Activated gamma-delta T cell treated with Interleukin-2 at 50 U/mL for 16 hours (primary cell): ENCODE measurements around the gene ASCL5.

ENCODE experiments used
- DNase-seq: peaks from one replicate; pipeline ENCODE4 v3.0.0-alpha.2; 2020

Gene ASCL5

GRCh38 chr1:201080135-201080534 is 46.8 kb downstream of the ASCL5 start:
- no peak for DNase-seq

DNA sequence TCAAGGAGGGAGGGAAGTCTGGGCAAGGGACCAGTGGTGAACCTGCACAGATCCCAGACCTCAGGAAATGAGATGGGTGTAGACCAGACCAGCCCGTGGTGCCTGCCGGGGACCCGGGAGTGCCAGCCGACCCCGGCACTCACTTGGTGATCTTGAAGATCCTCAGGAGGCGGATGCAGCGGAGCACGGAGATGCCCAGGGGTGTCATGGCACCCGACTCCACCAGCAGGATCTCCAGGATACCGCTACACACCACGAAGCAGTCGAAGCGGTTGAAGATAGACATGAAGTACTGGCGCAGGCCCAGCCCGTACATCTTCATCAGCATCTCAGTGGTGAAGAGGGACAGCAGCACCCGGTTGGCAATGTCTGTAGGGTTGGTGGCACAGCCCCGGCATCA is 49.2 kb downstream of the ASCL5 start:
- DNase-seq, result no peak

DNA sequence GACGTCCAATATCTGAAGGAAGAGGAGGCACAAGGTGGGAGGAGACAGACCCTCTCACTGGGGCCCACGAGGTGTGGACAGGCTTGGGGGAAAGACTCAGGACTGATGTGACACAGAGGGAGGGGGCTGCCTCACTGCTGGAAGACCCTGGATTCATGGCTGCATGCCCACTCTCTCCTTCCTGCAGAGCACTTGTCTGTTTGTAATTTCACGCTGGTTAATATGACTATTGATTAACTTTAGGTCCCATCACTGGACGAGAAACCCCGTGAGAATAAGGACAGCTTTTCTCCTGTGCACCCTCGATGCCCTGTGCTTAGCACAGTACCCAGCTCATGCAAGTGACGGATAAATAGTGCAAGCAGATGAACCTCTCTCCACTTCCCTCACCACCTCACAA is 49.9 kb downstream of the ASCL5 start:
- DNase-seq, result no peak

- DNase-seq, result no peak
Observed at GRCh38 chr1:201076092-201076491, 50.9 kb downstream of the ASCL5 start.

- DNase-seq, result no peak
Observed at GRCh38 chr1:201074018-201074417, 53.0 kb downstream of the ASCL5 start.

DNA sequence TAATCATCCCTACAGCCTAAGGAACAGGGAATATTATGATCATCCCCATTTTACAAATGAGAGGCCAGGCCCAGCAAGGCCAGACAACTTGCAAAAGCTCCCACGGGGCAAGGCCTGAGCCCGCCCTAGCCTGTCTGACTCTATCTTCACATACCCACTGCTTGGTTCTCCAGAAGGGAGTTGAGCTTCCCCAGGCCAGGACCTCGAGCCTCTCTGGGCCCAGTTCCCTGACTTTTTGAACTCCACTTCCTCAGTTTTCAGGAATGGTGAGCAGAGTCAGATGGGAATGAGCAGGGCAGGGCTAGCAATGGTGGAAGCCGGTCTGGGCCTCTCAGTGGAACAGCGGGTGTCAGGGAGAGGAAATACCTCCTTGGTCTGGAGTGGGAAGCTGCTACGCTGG is 54.1 kb downstream of the ASCL5 start:
- DNase-seq, result no peak

DNA sequence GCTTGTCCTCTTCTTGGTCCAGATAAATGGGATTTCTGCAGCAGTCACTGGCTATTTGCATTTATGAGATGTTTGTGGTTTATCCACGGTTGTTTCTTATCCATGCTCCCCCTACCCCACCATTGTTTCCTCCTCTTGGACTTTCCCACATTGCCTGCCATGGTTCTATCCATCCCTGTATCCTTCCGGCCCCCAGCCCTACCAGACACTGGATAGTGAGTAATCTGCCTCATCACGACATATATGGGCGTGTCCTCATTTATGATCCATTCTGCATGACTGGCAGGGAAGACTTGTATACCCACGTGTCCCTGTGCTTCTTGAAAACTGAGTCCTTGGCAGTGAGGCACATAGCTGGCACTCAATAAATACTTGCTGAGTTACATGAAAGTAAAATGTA is 54.8 kb downstream of the ASCL5 start:
- DNase-seq, result no peak

DNA sequence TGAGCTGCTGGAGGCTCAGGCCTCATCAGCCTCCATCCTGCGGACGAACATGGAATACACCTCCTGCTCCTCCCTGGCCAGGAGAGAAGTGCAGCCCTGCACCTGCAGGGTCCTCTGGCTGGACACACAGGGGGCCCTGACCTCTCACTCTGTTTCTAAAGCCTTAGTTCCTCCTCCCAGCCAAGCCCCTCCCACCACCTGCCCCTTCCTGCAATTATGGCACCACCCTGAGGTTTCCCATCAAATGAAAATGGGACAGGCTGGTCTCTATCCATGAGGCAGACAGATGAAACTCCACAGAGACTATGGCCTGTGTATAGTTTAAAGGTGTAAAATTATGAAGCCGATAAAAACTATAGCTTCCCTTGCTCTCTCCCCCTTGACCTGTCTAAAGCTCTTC is 57.3 kb downstream of the ASCL5 start:
- no peak for DNase-seq

GRCh38 chr1:201068976-201069375 is 58.0 kb downstream of the ASCL5 start:
- no peak for DNase-seq

DNA sequence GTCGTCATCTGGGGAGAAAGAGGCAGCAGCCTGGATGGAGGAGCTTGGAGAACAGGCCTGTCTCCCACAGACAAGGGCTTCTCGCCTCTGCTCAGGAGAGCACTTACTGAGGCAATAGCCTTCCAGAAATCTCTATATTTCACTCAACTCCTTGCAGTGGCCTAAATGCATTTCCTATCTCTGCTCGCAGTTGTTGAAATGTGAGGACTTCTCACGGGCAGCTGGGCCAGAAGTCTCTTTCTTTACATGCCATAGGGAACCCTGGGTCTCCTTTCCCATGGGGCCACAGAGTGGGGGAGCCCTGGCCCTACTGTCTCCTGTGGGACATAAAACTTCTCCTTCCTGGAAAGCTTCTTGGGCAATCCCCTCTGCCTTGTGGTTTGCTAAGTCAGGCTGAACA is 60.0 kb downstream of the ASCL5 start:
- DNase-seq, result no peak

DNA sequence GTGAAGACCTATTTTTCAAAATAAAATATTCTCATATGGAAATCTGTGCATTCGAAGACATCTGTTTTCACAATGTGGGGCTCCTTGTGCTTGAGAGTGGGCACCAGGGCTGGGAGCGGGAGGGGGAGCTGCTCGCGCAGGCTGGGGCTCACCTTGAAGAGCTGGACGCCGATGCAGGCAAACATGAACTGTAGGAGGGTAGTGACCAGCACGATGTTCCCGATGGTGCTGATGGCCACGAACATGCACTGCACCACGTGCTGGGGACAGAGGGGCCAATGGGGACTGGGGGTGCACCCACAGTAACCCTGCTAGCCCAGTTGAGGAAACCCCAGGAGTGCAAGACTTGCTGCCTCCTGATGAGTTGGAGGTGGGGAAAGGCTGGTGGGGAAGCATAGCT is 61.3 kb downstream of the ASCL5 start:
- DNase-seq, result no peak

- no peak for DNase-seq
Observed at GRCh38 chr1:201064806-201065205, 62.2 kb downstream of the ASCL5 start.
